Liver (tissue), 9 donors: ENCODE results near the gene ASB2. TPM values are rescaled to one million over a fixed set of nuclear protein-coding genes. Genes with fewer than 3 reads are reported as not detected.

Experiments
- DNase-seq: peaks from one replicate; pipeline ENCODE4 v3.0.0-alpha.2; 2017; ENCODE audit warnings: low spot score
- H3K27ac ChIP-seq, 2 donors: one replicate each; pipeline ENCODE4 v1.7.0; 2013; ENCODE audit warnings: inconsistent platforms in 2 of 2, low read length in 2 of 2, control low read depth in 1 of 2, low read depth in 1 of 2, mild to moderate bottlenecking in 1 of 2
- H3K27me3 ChIP-seq, 4 donors: one replicate each; pipeline versions ENCODE4 v1.6.1 to v1.7.0; 2013; ENCODE audit warnings: low read length in 3 of 4, inconsistent platforms in 1 of 4, mild to moderate bottlenecking in 1 of 4, moderate library complexity in 1 of 4; ENCODE audit not compliant: control insufficient read depth in 4 of 4, insufficient read depth in 4 of 4
- H3K36me3 ChIP-seq, 4 donors: one replicate each; pipeline versions ENCODE4 v1.6.1 to v1.7.0; 2013; ENCODE audit warnings: low read length in 3 of 4, mild to moderate bottlenecking in 3 of 4, low read depth in 1 of 4, moderate library complexity in 1 of 4; ENCODE audit not compliant: control insufficient read depth in 4 of 4, insufficient read depth in 3 of 4
- H3K4me1 ChIP-seq, 4 donors: one replicate each; pipeline versions ENCODE4 v1.6.1 to v1.7.0; 2013; ENCODE audit warnings: low read length in 3 of 4, mild to moderate bottlenecking in 3 of 4, moderate library complexity in 1 of 4; ENCODE audit not compliant: control insufficient read depth in 4 of 4, insufficient read depth in 4 of 4
- H3K4me3 ChIP-seq, 3 donors: one replicate each; pipeline versions ENCODE4 v1.6.1 to v1.7.0; 2013; ENCODE audit warnings: low read length in 3 of 3, control low read depth in 1 of 3, low read depth in 1 of 3, mild to moderate bottlenecking in 1 of 3
- H3K9ac ChIP-seq, 2 donors: one replicate each; pipeline ENCODE4 v1.7.0; 2013; ENCODE audit warnings: low read length in 2 of 2, mild to moderate bottlenecking in 2 of 2, moderate library complexity in 2 of 2, control low read depth in 1 of 2, low read depth in 1 of 2
- H3K9me3 ChIP-seq, 4 donors: one replicate each; pipeline versions ENCODE4 v1.6.1 to v1.7.0; 2013; ENCODE audit warnings: low read length in 3 of 4; ENCODE audit not compliant: control insufficient read depth in 4 of 4
- ATF3 ChIP-seq: IDR thresholded peaks from 2 replicates; pipeline ENCODE4 v1.6.1; 2016; ENCODE audit warnings: antibody characterized with exemption
- CTCF ChIP-seq: fragments of 150-350 bp; IDR thresholded peaks from 2 replicates; pipeline ENCODE4 v1.5.1; 2017; ENCODE audit warnings: improper control_type of control experiment, low read depth, low read length; ENCODE audit not compliant: missing input control
- EGR1 ChIP-seq, 2 donors: IDR thresholded peaks; 2 replicates each; pipeline ENCODE4 v1.6.1; 2016 to 2018; ENCODE audit warnings: antibody characterized with exemption in 2 of 2, low read depth in 2 of 2
- FOXA1 ChIP-seq: IDR thresholded peaks from 2 replicates; pipeline ENCODE4 v1.6.1; 2016; ENCODE audit warnings: antibody characterized with exemption
- FOXA2 ChIP-seq: IDR thresholded peaks from 2 replicates; pipeline ENCODE4 v1.6.1; 2016; ENCODE audit warnings: antibody characterized with exemption
- GABPA ChIP-seq, 2 donors: IDR thresholded peaks in 1 of 2; conservative IDR thresholded peaks in 1 of 2; 2 replicates each; pipeline ENCODE4 v1.6.1; 2016; ENCODE audit warnings: antibody characterized with exemption in 2 of 2, mild to moderate bottlenecking in 1 of 2, moderate library complexity in 1 of 2
- HNF4A ChIP-seq, 2 donors: conservative IDR thresholded peaks; 2 replicates each; pipeline ENCODE4 v1.6.1; 2016; ENCODE audit warnings: antibody characterized with exemption in 2 of 2, mild to moderate bottlenecking in 2 of 2
- HNF4G ChIP-seq: IDR thresholded peaks from 2 replicates; pipeline ENCODE4 v1.6.1; 2016; ENCODE audit warnings: antibody characterized with exemption
- JUND ChIP-seq, 2 donors: IDR thresholded peaks; 2 replicates each; pipeline ENCODE4 v1.6.1; 2016; ENCODE audit warnings: antibody characterized with exemption in 2 of 2
- MAX ChIP-seq: IDR thresholded peaks from 2 replicates; pipeline ENCODE4 v1.6.1; 2016; ENCODE audit warnings: antibody characterized with exemption
- RAD21 ChIP-seq, 2 donors: IDR thresholded peaks; 2 replicates each; pipeline ENCODE4 v1.6.1; 2016; ENCODE audit warnings: antibody characterized with exemption in 2 of 2, mild to moderate bottlenecking in 2 of 2
- RXRA ChIP-seq, 2 donors: IDR thresholded peaks; 2 replicates each; pipeline ENCODE4 v1.6.1; 2017 to 2018; ENCODE audit warnings: antibody characterized with exemption in 2 of 2, mild to moderate bottlenecking in 1 of 2
- TAF1 ChIP-seq: conservative IDR thresholded peaks from 2 replicates; pipeline ENCODE4 v1.6.1; 2016; ENCODE audit warnings: antibody characterized with exemption, mild to moderate bottlenecking
- YY1 ChIP-seq: IDR thresholded peaks from 2 replicates; pipeline ENCODE4 v1.6.1; 2016; ENCODE audit warnings: antibody characterized with exemption, mild to moderate bottlenecking
- ZBTB33 ChIP-seq: IDR thresholded peaks from 2 replicates; pipeline ENCODE4 v1.6.1; 2016; ENCODE audit warnings: antibody characterized with exemption
- WGBS: extraction: QIAGEN DNeasy Blood & Tissue Kit; methylation state at CpG from one replicate; pipeline ENCODE4 v1.1.7; 2013; 5-methylcytosine and 5-hydroxymethylcytosine counted together
- polyA plus RNA-seq, 2 donors: library from polyadenylated mRNA; stranded (reverse) in 1 of 2; unstranded in 1 of 2; fragments of 200-250 nt in 1 of 2; fragments of >200 nt in 1 of 2; fragmentation: Nextera tagmentation in 1 of 2; extraction: Ambion mirVana in 1 of 2; gene quantifications; one replicate each; pipeline versions ENCODE4 v1.2.1 to v1.2.3, GENCODE V29; 2013 to 2015
- total RNA-seq, 2 donors: library from RNA; depleted of rRNA; stranded (reverse); fragments of >200 nt; gene quantifications; one replicate each; pipeline ENCODE4 v1.2.3, GENCODE V29; 2014
- TF ChIP-seq, protein P1 (sequence below): IDR thresholded peaks from 2 replicates; pipeline ENCODE4 v1.6.1; 2016; ENCODE audit warnings: antibody characterized with exemption, mild to moderate bottlenecking
- donor health status: healthy.
- donor health status: healthy.
- donor health status: healthy.
- donor health status: healthy.
- donor health status: healthy.

Gene ASB2
- total and polyA plus RNA-seq, 4 donors, result 0.18 to 0.56 (median 0.38) TPM

DNA sequence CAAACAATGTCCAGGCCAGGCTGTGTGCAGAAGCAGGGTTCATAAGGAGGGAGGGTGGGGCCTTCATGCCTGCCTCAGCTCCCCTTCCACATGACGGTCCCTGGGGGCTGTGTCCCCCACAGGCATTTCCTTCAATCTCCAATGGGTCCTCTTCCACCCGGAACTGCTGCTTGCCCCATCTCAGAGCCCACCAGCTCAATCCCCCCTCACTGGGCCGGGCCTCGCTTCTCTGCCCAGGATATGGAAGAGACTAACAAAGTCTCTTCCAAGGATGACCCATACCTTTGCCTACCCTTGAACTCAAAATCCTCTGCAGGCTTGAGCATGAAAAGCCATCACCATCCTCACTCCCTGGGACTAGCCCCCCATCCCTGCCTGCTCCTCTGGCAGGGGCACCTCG is 77.6 kb downstream of the ASB2 start:
- WGBS, result 86% methylated on average over 5 of the region's 5 CpGs
- no peak for DNase-seq
- H3K27me3 ChIP-seq, result peaks cover 0 to under 1% (median 0%) of the 10 kb centered on the region in 4 donors
- no peaks in the 10 kb centered on the region for H3K4me1 ChIP-seq
- H3K27ac ChIP-seq, result no peak overlapping the region
- H3K4me3 ChIP-seq, result no peak overlapping the region
- no peaks in the 10 kb centered on the region for H3K9me3 ChIP-seq
- no peak overlapping the region for H3K9ac ChIP-seq
- no peaks in the 10 kb centered on the region for H3K36me3 ChIP-seq
- no peak for TF ChIP-seq RXRA (IDR thresholded peaks at IDR 0.05)
- no peak for TF ChIP-seq CTCF
- TF ChIP-seq GABPA (IDR thresholded peaks at IDR 0.05 in 1 of 2, conservative IDR thresholded peaks at IDR 0.05 in 1 of 2), result no peak
- TF ChIP-seq MAX, result no peak
- no peak for TF ChIP-seq HNF4A (conservative IDR thresholded peaks at IDR 0.05)
- TF ChIP-seq, protein P1, sequence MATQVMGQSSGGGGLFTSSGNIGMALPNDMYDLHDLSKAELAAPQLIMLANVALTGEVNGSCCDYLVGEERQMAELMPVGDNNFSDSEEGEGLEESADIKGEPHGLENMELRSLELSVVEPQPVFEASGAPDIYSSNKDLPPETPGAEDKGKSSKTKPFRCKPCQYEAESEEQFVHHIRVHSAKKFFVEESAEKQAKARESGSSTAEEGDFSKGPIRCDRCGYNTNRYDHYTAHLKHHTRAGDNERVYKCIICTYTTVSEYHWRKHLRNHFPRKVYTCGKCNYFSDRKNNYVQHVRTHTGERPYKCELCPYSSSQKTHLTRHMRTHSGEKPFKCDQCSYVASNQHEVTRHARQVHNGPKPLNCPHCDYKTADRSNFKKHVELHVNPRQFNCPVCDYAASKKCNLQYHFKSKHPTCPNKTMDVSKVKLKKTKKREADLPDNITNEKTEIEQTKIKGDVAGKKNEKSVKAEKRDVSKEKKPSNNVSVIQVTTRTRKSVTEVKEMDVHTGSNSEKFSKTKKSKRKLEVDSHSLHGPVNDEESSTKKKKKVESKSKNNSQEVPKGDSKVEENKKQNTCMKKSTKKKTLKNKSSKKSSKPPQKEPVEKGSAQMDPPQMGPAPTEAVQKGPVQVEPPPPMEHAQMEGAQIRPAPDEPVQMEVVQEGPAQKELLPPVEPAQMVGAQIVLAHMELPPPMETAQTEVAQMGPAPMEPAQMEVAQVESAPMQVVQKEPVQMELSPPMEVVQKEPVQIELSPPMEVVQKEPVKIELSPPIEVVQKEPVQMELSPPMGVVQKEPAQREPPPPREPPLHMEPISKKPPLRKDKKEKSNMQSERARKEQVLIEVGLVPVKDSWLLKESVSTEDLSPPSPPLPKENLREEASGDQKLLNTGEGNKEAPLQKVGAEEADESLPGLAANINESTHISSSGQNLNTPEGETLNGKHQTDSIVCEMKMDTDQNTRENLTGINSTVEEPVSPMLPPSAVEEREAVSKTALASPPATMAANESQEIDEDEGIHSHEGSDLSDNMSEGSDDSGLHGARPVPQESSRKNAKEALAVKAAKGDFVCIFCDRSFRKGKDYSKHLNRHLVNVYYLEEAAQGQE, result no peak
- no peak for TF ChIP-seq HNF4G
- no peak for TF ChIP-seq YY1
- TF ChIP-seq TAF1, result no peak
- no peak for TF ChIP-seq FOXA1
- no peak for TF ChIP-seq RAD21 (IDR thresholded peaks at IDR 0.05)
- TF ChIP-seq JUND (IDR thresholded peaks at IDR 0.05), result no peak
- TF ChIP-seq ZBTB33, result no peak
- no peak for TF ChIP-seq FOXA2
- no peak for TF ChIP-seq ATF3
- TF ChIP-seq EGR1 (IDR thresholded peaks at IDR 0.05; ENCODE audit: low read depth in 2 of 2), result no peak

DNA sequence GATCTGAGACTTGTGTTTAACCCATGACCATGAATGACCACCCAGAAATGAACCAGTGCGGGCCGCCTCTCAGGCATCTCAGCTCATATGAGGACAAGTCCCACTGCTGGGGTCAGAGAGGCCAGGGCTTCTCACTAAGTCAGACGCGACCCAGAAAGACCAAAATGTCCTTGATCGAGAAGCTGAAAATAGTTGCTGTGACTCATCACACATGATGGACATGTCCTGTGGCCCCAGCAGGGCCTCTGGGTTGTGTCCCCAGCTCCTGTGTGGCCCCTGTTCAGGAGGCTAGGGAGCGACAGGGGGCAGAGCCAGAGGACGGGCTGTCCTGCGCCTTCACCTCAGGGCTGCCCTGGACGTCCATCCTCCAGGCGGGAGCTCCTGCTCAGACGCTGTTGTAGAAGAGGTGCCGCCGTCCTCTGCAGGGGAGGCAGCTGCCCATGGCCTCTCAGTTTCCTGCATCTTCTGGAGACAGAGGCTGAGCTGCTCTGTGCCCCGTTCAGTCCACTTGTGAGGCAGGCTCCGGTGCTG is 78.2 kb downstream of the ASB2 start:
- H3K36me3 ChIP-seq, result no peaks in the 10 kb centered on the region
- no peak overlapping the region for H3K27ac ChIP-seq
- H3K27me3 ChIP-seq, result no peaks in the 10 kb centered on the region
- TF ChIP-seq EGR1 (IDR thresholded peaks at IDR 0.05; ENCODE audit: low read depth in 2 of 2), result no peak
- no peak for TF ChIP-seq RXRA (IDR thresholded peaks at IDR 0.05)
- no peak for TF ChIP-seq CTCF
- H3K9me3 ChIP-seq, result no peaks in the 10 kb centered on the region
- H3K4me3 ChIP-seq, result no peak overlapping the region
- 91% methylated on average over 15 of the region's 15 CpGs for WGBS
- no peak for DNase-seq
- H3K4me1 ChIP-seq, result no peaks in the 10 kb centered on the region
- no peak overlapping the region for H3K9ac ChIP-seq
